Measurements from ENCODE around the gene KIRREL3.

Gene KIRREL3

GRCh38 chr11:126710804-126711399, 289.7 kb downstream of the KIRREL3 start:
- no peak for DNase-seq (ENCODE audit: low read depth)
- TF ChIP-seq, protein P1, sequence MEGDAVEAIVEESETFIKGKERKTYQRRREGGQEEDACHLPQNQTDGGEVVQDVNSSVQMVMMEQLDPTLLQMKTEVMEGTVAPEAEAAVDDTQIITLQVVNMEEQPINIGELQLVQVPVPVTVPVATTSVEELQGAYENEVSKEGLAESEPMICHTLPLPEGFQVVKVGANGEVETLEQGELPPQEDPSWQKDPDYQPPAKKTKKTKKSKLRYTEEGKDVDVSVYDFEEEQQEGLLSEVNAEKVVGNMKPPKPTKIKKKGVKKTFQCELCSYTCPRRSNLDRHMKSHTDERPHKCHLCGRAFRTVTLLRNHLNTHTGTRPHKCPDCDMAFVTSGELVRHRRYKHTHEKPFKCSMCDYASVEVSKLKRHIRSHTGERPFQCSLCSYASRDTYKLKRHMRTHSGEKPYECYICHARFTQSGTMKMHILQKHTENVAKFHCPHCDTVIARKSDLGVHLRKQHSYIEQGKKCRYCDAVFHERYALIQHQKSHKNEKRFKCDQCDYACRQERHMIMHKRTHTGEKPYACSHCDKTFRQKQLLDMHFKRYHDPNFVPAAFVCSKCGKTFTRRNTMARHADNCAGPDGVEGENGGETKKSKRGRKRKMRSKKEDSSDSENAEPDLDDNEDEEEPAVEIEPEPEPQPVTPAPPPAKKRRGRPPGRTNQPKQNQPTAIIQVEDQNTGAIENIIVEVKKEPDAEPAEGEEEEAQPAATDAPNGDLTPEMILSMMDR (IDR thresholded peaks at IDR 0.05; ENCODE audit: insufficient read depth, low read depth, low read length, missing control alignments): no peak
- H3K4me3 ChIP-seq (ENCODE audit: low read length): no peak overlapping the region

DNA sequence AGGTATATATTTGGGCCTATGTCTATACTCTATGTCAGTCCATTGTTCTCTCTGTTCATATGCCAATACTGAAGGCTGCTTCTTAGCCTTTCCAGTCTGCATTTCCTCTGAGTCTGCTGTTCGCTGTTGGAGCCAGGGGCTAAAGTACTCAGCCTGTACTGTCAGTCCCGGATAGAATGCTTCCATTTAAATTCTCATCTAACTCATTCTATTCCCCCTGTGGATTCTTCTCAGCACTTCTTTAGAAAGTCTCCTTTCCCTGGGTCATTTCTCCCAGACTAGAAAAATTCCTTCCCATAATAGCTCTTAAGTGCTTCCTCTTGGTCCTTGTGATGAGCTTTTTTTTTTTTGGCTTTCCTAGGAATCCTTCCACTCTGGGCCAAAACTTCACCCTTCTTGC, 293.1 kb downstream of the KIRREL3 start:
- DNase-seq (ENCODE audit: low read depth): no peak
- H3K4me3 ChIP-seq (ENCODE audit: low read length): no peak overlapping the region
- TF ChIP-seq, protein P1 (IDR thresholded peaks at IDR 0.05; ENCODE audit: insufficient read depth, low read depth, low read length, missing control alignments): no peak

DNA sequence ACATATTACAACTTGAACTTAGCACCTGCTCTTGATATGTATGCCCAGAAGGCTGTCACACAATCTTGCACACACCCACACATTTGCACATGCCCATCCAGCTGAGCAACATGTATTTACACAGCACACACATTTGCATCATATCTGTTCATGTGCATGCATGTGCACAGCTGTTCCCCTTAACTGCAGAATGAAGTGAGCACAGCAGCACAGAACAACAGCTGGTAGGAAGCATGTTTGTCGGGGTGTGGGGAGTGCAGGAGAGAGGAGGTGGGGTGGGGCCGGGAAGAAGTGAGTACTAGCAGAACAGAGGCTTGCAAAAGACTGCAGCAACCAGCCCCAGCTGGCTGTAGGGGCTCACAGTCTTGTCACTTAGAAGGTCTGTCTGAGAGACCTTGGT, 296.5 kb downstream of the KIRREL3 start:
- no peak for DNase-seq (ENCODE audit: low read depth)
- TF ChIP-seq, protein P1 (IDR thresholded peaks at IDR 0.05; ENCODE audit: insufficient read depth, low read depth, low read length, missing control alignments): no peak

GRCh38 chr11:126703662-126704061, 296.9 kb downstream of the KIRREL3 start:
- TF ChIP-seq, protein P1 (IDR thresholded peaks at IDR 0.05; ENCODE audit: insufficient read depth, low read depth, low read length, missing control alignments): no peak
- H3K4me3 ChIP-seq (ENCODE audit: low read length): no peak overlapping the region
- no peak for DNase-seq (ENCODE audit: low read depth)

More for the DNA sequence above, 296.5 kb downstream of the KIRREL3 start:
- H3K4me3 ChIP-seq (ENCODE audit: low read length): no peak overlapping the region

- no peak for DNase-seq (ENCODE audit: low read depth)
- H3K4me3 ChIP-seq (ENCODE audit: low read length): no peak overlapping the region
- TF ChIP-seq, protein P1 (IDR thresholded peaks at IDR 0.05; ENCODE audit: insufficient read depth, low read depth, low read length, missing control alignments): no peak
Observed at GRCh38 chr11:126702987-126703386, 297.6 kb downstream of the KIRREL3 start.

DNA sequence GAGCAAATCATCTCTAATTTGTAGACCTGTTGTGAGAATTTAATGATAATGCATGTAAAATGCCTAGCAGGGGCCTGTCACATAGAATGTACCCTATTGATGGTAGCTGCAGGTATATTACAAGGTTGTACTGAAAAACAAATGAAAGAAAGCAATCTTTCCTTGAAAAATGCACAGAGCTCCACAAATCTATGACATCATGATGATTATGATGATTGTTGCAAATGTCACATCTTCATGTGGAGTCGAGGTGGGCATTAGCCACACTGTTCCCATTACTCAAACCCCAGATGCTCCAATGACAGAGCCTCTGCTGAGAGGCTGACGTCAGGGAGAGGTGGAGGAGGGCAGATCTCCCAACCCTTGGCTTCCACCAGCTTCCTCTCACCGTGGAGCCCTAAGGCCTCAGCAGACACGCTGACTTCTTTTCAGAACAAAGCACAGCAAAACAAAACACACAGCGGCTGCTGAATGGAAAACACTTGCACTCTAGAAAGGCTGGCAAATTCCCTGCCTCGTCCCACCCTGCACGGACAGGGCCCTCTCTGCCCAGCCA, 298.3 kb downstream of the KIRREL3 start:
- no peak overlapping the region for H3K4me3 ChIP-seq (ENCODE audit: low read length)
- no peak for DNase-seq (ENCODE audit: low read depth)
- TF ChIP-seq, protein P1 (IDR thresholded peaks at IDR 0.05; ENCODE audit: insufficient read depth, low read depth, low read length, missing control alignments): no peak

DNA sequence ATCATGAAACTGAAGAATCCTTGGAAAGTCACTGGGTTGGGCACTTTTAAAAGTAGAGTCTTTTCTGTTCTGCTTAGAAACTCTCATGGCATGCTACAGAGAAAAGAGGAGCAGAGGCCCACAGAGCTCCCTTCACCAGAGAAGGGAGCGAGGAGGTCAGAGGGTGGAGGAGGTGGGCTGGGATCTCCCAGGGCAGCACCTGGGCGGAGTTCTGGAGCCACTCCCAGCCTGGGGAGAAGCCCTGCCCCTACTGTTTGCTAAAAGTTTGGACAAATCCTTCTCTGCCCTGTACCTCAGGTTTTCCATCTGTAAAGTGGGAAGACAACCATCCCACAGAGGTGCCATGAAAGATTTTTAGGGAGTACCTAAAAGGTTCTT, 299.1 kb downstream of the KIRREL3 start:
- no peak overlapping the region for H3K4me3 ChIP-seq (ENCODE audit: low read length)
- no peak for DNase-seq (ENCODE audit: low read depth)
- TF ChIP-seq, protein P1 (IDR thresholded peaks at IDR 0.05; ENCODE audit: insufficient read depth, low read depth, low read length, missing control alignments): no peak

Data from epithelial cell of esophagus (primary cell).